Measurements from ENCODE around the gene ACER2.

DNA sequence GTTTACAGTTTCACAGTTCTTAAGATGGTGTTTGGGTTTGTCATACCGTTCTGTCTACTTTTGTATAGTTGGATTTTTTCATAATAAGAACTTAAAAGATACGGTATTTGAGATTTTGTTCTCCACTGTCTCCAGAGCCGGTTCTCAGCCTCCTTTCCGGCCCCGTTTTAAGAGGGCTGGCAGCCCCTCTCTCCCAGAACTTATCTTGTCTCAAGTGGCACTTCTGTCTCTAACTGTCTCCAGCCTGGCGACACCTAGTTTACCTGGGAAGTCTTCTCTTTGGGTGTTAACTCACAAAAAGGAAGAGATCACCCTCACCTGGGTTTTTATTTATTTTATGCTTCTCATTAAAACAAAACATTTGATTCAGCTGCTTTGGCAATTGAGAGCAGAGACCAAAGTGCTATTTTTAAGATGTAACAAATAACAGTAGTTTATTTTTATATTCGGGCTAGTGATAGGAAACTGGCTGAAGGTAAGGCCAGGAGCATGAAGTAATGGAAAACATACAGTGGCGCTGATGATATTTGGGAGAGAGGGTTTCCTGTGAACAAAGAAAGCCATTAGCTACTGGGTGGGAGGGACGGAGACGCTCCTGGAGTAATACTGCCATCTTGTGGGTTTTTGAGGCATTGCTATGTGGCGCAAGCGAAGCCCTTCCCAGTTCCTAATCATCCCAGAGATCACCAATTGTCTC lies 48.3 kb downstream of the ACER2 start:
- TF ChIP-seq CTCF (IDR thresholded peaks at IDR 0.05) (peak in 11 of 12 donors; percentile 93 to 99 (median 97)), POLR2A (IDR thresholded peaks at IDR 0.05) (no peak)
